Medulla oblongata (tissue), 1 donor: ENCODE results near the gene HSPB7.

Source experiments
- DNase-seq: peaks from one replicate; pipeline ENCODE4 v3.0.0-alpha.2; 2015; ENCODE audit errors: extremely low spot score

HSPB7 gene

DNA sequence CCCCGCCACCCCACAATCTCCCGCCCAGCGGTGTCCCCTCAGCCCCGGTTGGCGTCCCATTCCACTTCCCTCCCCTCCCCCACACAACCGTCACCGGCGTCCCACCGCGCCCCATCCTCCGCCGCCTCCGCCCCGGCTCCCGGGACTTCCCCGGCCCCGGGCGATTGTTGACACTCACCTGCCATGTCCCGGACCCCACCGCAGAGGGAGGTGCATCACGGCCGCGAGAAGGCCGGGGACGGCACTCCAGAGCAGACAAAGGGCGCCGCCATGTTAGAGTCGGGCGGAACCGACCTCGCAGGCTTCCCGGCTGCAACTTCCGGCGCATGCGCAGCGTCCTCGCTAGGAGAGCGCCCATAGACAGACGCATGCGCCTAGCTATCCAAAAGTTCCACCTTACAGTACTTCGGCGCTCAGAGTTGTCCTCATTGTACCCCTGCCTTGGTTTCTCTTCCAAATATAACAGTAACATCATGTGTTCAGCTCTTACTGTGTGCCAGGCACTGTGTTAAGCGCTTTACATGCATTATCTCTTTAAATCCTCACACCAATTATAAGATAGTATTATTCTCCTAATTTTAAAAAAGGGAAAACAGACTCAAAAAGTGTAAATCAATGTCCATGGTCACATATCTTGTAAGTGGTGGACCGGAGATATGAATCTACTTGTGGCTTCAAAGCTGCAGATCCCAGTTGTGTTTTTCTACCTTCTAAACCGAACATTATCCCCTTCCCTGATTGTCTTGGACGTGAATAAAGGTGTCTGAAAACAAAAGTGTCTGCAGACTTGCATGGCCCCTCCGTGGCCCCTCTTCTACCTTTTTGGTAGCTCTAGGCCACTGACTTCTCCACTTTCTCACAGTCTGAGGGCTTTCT is 41.8 kb downstream of the HSPB7 start, which contains the start of gene ZBTB17:
ZBTB17 (minus strand) TSS at position 297 of the 876 bp plus-strand sequence. CDS start 27,606 bp downstream, outside the sequence.
- DNase-seq = peak; percentile 93

DNA sequence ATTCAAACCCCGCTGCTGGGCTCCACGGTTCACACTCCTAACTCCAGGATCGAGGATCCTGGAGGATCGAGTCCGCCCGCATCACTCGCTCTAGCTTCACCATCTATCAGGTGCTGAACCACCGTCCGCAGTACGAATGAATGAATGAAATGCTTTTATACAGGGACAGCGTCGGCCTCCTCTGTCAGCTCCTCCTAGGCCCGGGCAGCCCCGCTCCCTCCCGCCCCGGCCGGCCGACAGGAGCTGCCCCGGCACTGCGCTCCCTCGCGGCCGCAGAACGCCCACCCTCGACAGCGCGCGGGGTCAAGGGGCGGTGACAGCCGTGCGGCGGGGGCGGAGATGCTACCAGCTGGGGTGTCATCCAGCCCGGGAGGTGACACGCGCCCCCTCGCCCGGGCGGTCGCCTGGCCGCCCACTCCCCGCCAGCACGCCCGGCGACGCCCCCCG is 42.5 kb downstream of the HSPB7 start:
- peak; percentile 48 for DNase-seq

DNA sequence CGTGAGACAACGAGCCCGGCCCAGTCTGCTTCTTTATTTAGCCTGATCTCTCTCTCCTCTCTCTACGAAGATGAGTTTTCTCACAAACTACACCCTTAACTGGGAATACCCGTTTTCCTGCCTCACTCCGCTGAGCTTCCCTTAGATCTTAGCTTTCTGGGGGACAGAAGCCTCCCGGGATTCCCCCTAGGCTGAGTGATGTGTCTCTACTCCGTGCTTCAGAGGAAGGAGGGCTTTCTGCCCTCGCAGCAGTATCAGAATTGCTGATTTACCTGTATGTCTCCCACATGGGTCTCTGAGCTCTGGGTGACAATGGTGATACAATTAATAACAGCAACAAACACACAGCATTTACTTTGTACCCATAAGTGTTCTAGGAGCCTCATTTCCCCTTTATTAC is 43.0 kb downstream of the HSPB7 start:
- DNase-seq = no peak

DNA sequence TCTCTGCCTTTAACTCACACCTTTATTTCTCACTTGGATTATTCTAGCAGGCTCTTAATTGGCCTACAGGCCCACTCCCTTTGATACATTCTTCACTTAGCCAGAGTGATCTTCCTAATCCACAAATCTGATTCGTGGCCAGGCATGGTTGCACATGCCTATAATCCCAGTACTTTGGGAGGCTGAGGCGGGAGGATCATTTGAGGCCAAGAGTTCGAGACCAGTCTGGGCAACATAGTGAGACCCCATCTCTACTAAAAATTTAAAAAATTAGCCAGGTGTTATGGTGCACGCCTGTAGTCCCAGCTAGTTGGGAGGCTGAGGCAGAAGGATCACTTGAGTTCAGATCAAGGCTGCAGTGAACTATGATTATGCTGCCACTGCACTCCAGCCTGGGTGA is 44.1 kb downstream of the HSPB7 start:
- DNase-seq = no peak

DNA sequence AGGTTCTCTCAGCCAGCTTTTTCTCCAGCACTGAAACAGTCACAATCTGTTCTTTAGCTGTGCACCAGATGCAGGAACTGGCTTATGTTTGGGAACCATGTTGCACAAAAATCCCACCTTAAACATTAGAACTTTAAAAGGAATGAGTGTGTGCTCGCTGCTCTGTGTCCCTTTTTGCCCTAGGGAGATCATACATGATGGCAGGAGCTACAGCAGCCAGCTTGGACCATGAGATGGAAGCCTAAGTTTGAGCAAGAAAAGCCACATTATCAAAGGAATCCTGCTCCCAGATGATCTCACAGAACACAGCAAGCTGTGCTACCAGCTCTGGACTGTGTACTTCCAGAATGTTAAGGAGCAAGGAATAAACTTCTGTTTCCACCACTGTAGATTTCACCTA is 45.4 kb downstream of the HSPB7 start:
- no peak for DNase-seq

DNA sequence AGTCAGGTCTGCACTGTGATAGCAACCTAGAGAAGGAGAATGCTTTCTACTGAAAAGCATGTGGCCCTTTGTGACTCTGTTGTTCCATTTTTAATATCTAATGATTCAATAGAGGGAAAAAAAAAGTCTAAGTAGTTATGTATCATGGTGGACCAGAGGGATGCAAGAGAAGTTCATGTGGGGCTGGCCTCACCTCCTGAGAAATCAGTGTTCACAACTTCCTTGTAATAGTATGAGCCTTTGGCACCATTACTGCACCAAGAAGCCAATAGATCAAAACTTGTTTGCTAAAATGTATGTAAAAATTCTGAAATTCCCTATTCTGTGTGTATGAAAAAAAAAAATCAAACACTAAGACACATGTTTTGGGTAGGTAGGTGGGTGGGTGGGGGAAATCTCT is 46.9 kb downstream of the HSPB7 start:
- no peak for DNase-seq

DNA sequence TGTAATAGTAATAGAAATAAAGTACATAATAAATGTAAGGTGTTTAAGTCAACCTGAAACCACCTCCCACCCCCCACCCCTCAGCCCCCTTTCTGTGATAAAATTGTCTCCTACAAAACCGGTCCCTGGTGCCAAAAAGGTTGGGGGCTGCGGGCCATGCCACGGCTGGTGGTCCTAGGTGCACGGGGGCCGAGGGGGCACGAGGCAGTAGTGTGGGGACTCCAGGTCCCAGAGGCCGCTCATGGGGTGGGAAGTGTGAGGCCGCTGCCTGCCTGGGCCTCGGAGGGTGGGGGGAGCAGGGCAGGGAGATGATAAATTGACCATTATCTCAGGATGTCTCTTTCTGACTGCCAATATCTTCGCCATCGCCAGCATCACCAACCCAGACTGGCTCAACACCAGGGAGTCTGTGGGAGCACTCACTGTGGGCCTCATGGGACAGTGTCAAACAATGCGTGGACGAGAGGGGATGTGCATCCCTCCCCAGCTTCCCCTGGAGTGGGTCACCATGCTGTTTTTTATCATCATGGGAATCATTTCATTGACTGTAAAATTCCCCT is 48.4 kb downstream of the HSPB7 start:
- no peak for DNase-seq

DNA sequence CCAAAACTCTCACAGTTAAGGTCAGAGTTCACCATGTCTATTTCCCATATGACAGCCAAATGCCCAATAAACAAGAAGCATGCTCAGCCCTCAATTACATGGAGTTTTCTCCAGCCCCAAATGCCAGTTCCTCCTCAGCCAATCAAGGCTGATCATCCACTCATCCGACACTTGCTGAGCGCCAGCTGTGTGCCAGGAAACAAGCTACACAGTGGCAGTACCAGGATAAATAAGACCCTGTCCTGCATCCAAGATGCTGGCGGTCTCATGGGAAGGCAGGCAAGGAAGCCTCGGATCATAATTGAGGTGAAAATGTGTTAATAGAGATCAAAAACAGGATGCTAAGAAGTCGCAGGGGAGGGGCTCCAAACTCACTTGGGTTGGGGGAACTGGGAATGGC is 49.7 kb downstream of the HSPB7 start:
- DNase-seq = peak; percentile 47

DNA sequence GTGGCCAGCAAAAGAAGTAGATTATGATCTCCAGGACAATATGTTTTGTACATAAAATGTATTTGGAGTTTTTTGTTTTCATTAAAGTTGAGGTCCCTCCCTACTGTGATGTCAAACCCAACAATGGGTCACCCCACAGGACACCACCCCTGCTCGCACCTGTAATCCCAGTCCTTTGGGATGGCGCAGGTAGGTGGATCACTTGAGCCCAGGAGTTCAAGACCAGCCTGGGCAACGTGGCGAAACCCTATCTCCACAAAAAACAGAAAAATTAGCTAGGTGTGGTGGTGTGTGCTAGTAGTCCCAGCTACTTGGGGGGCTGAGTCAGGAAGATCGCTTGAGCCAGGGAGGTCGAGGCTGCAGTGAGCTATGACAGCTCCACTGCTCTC is 50.9 kb downstream of the HSPB7 start:
- no peak for DNase-seq

DNA sequence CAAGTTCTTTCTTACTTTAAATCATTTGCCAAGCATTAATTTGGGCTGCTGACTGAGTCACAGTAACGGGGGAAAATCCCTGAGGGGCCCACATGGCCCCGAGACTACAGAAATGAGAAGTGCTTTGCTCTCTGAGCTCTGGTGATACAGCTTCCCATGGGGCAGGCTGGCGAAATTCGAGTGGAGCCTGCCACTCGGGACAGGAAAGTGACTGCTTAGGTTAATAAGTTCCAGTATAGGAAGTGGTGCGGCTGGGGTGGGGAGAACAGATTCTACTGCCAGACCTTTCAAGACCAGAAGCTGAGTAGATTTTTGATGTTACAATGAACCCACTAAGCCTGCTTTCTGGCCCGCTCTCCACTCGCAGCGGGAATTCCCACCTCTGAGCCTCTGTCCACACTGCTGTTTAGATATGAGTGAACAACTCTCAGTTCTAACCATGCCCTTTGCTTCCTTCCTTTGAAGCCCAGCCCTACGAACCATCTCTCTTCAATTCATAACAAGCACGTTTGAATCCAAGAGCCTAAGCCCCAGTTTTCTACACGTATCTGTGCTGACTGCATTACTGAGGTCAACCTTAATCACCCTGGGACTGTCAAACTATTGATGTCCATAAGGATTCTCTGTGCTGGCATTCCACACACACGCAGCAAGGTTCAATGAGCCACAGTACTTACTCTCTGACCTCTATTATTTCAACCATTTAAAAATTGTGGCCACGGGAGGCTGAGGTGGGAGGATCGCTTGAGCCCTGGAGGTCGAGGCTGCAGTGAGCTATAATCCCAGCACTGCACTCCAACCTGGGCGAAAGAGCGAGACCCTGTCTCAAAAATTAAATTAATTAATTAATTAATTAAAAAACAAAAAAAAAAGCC is 51.5 kb downstream of the HSPB7 start:
- DNase-seq = peak; percentile 71

DNA sequence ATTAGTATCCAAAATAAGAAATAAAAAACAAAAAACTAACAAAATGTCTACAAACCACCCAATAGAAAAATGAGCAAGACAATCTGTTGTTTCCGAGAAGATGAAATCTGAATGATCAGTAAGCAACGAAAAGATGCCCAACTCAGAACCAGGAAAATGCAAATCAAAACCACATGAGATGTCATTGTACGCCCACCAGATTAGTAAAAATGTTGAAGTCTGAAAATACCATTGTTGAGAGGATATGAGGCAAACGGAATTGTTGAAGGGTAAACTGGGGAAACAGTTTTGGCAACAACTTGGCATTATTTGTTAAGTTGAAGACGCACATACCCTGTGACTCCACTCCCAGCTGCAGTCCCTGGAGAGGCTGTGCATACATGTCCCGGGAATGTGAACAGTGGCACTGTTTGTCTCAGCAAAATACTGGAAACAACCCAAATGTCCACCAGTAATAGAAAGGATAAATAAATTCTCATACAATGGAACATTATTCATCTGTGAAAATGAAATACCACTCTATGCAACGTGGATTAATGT is 52.5 kb downstream of the HSPB7 start:
- DNase-seq = peak; percentile 92
